Neural progenitor cell (in vitro differentiated cells): Measurements from ENCODE around the gene SCYGR1. TPM values are rescaled to one million over a fixed set of nuclear protein-coding genes. Genes with fewer than 3 reads are reported as not detected.

Experiments used
- DNase-seq: peaks from one replicate; pipeline ENCODE4 v3.0.0-alpha.2; 2016; ENCODE audit warnings: low spot score
- H2AFZ ChIP-seq: fragments of 200-600 bp; sonication (generic); replicated peaks from 2 replicates; pipeline ENCODE4 v1.6.1; 2016; ENCODE audit warnings: antibody characterized with exemption
- H3F3A ChIP-seq: fragments of 200-600 bp; sonication (generic); 2 replicates; pipeline ENCODE4 v1.6.1; 2016; ENCODE audit warnings: antibody characterized with exemption, low read depth
- H3K27ac ChIP-seq: fragments of 200-600 bp; sonication (generic); 2 replicates; pipeline ENCODE4 v1.5.1; 2016; ENCODE audit warnings: mild to moderate bottlenecking
- H3K27me3 ChIP-seq: fragments of 200-600 bp; sonication (generic); 2 replicates; pipeline ENCODE4 v1.6.1; 2016; ENCODE audit warnings: mild to moderate bottlenecking, moderate library complexity
- H3K36me3 ChIP-seq: fragments of 200-600 bp; sonication (generic); 2 replicates; pipeline ENCODE4 v1.5.1; 2016
- H3K4me1 ChIP-seq: fragments of 200-600 bp; sonication (generic); 2 replicates; pipeline ENCODE4 v1.6.1; 2016; ENCODE audit warnings: mixed run types
- H3K4me2 ChIP-seq: fragments of 200-600 bp; sonication (generic); 2 replicates; pipeline ENCODE4 v1.6.1; 2016
- H3K4me3 ChIP-seq: fragments of 200-600 bp; sonication (generic); 2 replicates; pipeline ENCODE4 v1.5.1; 2016
- H3K79me2 ChIP-seq: fragments of 200-600 bp; sonication (generic); 2 replicates; pipeline ENCODE4 v1.6.1; 2016; ENCODE audit warnings: low read depth
- H3K9ac ChIP-seq: fragments of 200-600 bp; sonication (generic); 2 replicates; pipeline ENCODE4 v1.6.1; 2016
- H3K9me3 ChIP-seq: fragments of 200-600 bp; sonication (generic); 2 replicates; pipeline ENCODE4 v1.5.1; 2016; ENCODE audit warnings: low read depth
- H4K20me1 ChIP-seq: fragments of 200-600 bp; sonication (generic); 2 replicates; pipeline ENCODE4 v1.6.1; 2016; ENCODE audit warnings: low read depth
- H3K27ac Mint-ChIP-seq: 3 replicates; pipeline ENCODE4 v1.8.0; 2021; ENCODE audit warnings: mixed read lengths
- H3K27me3 Mint-ChIP-seq: 2 replicates; pipeline ENCODE4 v1.8.0; 2022; ENCODE audit warnings: low read depth, mild to moderate bottlenecking, inconsistent platforms, moderate library complexity, mixed read lengths; ENCODE audit not compliant: insufficient read depth
- H3K36me3 Mint-ChIP-seq: 3 replicates; pipeline ENCODE4 v1.8.0; 2021; ENCODE audit warnings: mixed read lengths
- H3K4me1 Mint-ChIP-seq: 3 replicates; pipeline ENCODE4 v1.8.0; 2021; ENCODE audit warnings: mixed read lengths
- H3K4me3 Mint-ChIP-seq: 3 replicates; pipeline ENCODE4 v1.8.0; 2021; ENCODE audit warnings: mild to moderate bottlenecking, moderate library complexity, mixed read lengths
- H3K9me3 Mint-ChIP-seq: 3 replicates; pipeline ENCODE4 v1.8.0; 2020; ENCODE audit warnings: mixed read lengths
- EZH2 ChIP-seq: fragments of 200-600 bp; sonication (generic); IDR thresholded peaks from 2 replicates; pipeline ENCODE4 v1.6.1; 2017; ENCODE audit warnings: antibody characterized with exemption, mild to moderate bottlenecking, moderate library complexity
- EZH2phosphoT487 ChIP-seq: fragments of 200-600 bp; sonication (generic); IDR thresholded peaks from 2 replicates; pipeline ENCODE4 v1.6.1; 2017; ENCODE audit warnings: antibody characterized with exemption
- total RNA-seq: library from RNA; depleted of rRNA; stranded (reverse); fragments of >200 nt; gene quantifications from 2 replicates; pipeline ENCODE4 v1.2.3, GENCODE V29; 2015; ENCODE audit warnings: low replicate concordance
- TF ChIP-seq, protein P1 (sequence below): fragments of 200-600 bp; sonication (generic); IDR thresholded peaks from 2 replicates; pipeline ENCODE4 v1.5.1; 2017; ENCODE audit warnings: antibody characterized with exemption, mild to moderate bottlenecking

SCYGR1 gene
- total RNA-seq, 1 donor from 2014 or later, result not detected

DNA sequence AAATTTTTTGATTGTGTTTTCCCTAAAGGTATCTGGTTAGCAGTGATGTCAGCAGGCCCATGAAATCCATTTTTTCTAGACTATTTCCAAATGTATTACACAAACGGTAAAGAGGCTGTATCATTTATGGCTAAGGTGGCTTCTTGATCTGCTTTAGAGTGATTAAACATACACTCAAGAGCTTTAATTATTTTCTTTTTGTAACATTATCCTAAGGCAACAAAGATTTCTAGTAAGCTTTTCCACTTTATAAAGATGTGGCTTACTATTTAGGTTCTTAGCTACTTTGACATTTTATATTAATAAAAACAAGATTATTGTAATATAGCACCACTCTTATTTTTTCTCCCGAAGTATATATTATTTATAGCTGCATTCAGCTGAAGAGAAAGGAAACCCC is 46.2 kb downstream of the SCYGR1 start:
- no peaks in the 10 kb centered on the region for H3K27me3 Mint-ChIP-seq
- H3K79me2 ChIP-seq, result no peaks in the 10 kb centered on the region
- no peak for DNase-seq
- peaks cover 22% of the 10 kb centered on the region for H3K36me3 ChIP-seq
- H3K4me2 ChIP-seq, result no peak overlapping the region
- H3K9me3 Mint-ChIP-seq, result no peaks in the 10 kb centered on the region
- H4K20me1 ChIP-seq, result no peaks in the 10 kb centered on the region
- TF ChIP-seq EZH2 (no peak), EZH2phosphoT487 (no peak)
- TF ChIP-seq, protein P1, sequence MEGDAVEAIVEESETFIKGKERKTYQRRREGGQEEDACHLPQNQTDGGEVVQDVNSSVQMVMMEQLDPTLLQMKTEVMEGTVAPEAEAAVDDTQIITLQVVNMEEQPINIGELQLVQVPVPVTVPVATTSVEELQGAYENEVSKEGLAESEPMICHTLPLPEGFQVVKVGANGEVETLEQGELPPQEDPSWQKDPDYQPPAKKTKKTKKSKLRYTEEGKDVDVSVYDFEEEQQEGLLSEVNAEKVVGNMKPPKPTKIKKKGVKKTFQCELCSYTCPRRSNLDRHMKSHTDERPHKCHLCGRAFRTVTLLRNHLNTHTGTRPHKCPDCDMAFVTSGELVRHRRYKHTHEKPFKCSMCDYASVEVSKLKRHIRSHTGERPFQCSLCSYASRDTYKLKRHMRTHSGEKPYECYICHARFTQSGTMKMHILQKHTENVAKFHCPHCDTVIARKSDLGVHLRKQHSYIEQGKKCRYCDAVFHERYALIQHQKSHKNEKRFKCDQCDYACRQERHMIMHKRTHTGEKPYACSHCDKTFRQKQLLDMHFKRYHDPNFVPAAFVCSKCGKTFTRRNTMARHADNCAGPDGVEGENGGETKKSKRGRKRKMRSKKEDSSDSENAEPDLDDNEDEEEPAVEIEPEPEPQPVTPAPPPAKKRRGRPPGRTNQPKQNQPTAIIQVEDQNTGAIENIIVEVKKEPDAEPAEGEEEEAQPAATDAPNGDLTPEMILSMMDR, result no peak
- no peak overlapping the region for H2AFZ ChIP-seq
- peaks cover 3% of the 10 kb centered on the region for H3K36me3 Mint-ChIP-seq
- H3K27ac Mint-ChIP-seq, result no peak overlapping the region
- no peak overlapping the region for H3K9ac ChIP-seq
- H3K4me1 Mint-ChIP-seq, result no peaks in the 10 kb centered on the region
- H3K27ac ChIP-seq, result no peak overlapping the region
- H3K4me3 Mint-ChIP-seq, result no peak overlapping the region
- H3K27me3 ChIP-seq, result no peaks in the 10 kb centered on the region
- H3K9me3 ChIP-seq, result no peaks in the 10 kb centered on the region
- no peaks in the 10 kb centered on the region for H3F3A ChIP-seq
- H3K4me3 ChIP-seq, result no peak overlapping the region
- no peaks in the 10 kb centered on the region for H3K4me1 ChIP-seq

DNA sequence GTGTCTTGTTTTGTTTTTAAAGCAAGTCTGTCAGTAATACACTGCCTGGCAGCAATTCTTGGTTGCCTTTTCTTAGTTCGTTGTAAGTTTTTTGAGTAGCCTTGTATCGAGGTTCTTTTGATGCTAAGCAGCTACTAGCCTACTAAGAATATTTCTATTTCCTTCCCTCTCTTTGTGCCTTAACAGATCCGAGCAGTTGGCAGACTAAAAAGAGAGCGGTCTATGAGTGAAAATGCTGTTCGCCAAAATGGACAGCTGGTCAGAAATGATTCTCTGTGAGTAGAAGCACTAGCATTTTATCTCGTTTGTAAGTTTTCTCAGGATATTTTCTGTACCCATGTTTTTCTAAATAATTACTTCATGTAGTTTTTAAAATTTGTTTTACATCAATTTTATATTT is 47.6 kb downstream of the SCYGR1 start:
- Mint-ChIP-seq H3K27ac (no peak overlapping the region), H3K27me3 (no peaks in the 10 kb centered on the region), H3K9me3 (no peaks in the 10 kb centered on the region), H3K4me1 (no peaks in the 10 kb centered on the region), H3K36me3 (peaks cover 15% of the 10 kb centered on the region), H3K4me3 (no peak overlapping the region)
- Histone ChIP-seq H3K27ac (no peak overlapping the region), H3K79me2 (no peaks in the 10 kb centered on the region), H3K27me3 (no peaks in the 10 kb centered on the region), H4K20me1 (no peaks in the 10 kb centered on the region), H3K4me3 (no peak overlapping the region), H3K9ac (no peak overlapping the region), H3F3A (no peaks in the 10 kb centered on the region), H3K4me2 (no peak overlapping the region), H3K36me3 (peaks cover 22% of the 10 kb centered on the region), H3K4me1 (no peaks in the 10 kb centered on the region), H2AFZ (no peak overlapping the region), H3K9me3 (no peaks in the 10 kb centered on the region)
- no peak for DNase-seq
- TF ChIP-seq EZH2 (no peak), EZH2phosphoT487 (no peak)
- TF ChIP-seq, protein P1, result no peak

DNA sequence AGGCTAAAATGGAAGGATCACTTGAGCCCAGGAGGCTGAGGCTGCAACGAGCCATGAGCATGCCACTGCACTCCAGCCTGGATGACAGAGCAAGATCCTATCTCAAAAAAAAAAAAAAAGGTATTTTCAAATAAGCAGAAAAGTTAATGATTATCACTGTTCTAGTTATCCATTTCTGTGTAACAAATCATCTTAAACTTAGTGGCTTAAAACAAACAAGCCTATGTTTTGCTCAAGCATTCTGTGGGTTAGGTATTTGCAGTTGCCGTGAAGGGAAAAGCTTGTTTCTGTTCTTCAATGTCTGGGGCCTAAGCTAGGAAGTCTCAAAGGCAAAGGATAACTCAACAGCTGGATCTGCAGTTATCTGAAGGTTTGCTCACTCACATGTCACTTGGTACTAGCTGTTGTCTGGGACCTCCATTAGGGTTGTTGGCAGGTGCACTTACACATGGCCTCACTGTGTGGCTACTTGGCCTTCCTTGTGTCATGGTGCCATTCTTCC is 48.6 kb downstream of the SCYGR1 start:
- Histone ChIP-seq H2AFZ (no peak overlapping the region), H3K27me3 (no peaks in the 10 kb centered on the region), H3K4me3 (no peak overlapping the region), H3K4me1 (no peaks in the 10 kb centered on the region), H3F3A (no peaks in the 10 kb centered on the region), H3K27ac (no peak overlapping the region), H3K9me3 (no peaks in the 10 kb centered on the region), H3K79me2 (no peaks in the 10 kb centered on the region), H3K4me2 (no peak overlapping the region), H3K36me3 (peaks cover 22% of the 10 kb centered on the region), H4K20me1 (no peaks in the 10 kb centered on the region), H3K9ac (no peak overlapping the region)
- TF ChIP-seq, protein P1, result no peak
- TF ChIP-seq EZH2, result no peak
- no peak for TF ChIP-seq EZH2phosphoT487
- no peak overlapping the region for H3K4me3 Mint-ChIP-seq
- H3K27ac Mint-ChIP-seq, result no peak overlapping the region
- H3K4me1 Mint-ChIP-seq, result no peaks in the 10 kb centered on the region
- no peaks in the 10 kb centered on the region for H3K9me3 Mint-ChIP-seq
- H3K27me3 Mint-ChIP-seq, result no peaks in the 10 kb centered on the region
- peaks cover 19% of the 10 kb centered on the region for H3K36me3 Mint-ChIP-seq
- no peak for DNase-seq

Other genes starting within 250 kb of the SCYGR1 start
- 0.60 and 0.62 TPM in 2 replicates for gene COL4A4, start 223.7 kb downstream of the SCYGR1 start, total RNA-seq
- not detected in 2 replicates for gene COL4A3, start 223.3 kb downstream of the SCYGR1 start, total RNA-seq
- 118 and 159 TPM in 2 replicates for gene MFF, start 62.7 kb downstream of the SCYGR1 start, total RNA-seq
- gene TM4SF20, start 8.6 kb downstream of the SCYGR1 start, total RNA-seq, result not detected in 2 replicates
- 84.8 and 96.4 TPM in 2 replicates for gene AGFG1, start 84.2 kb upstream of the SCYGR1 start, total RNA-seq
- not detected in 2 replicates for gene SCYGR2, start 210.9 kb upstream of the SCYGR1 start, total RNA-seq
- not detected in 2 replicates for gene SCYGR3, start 226.9 kb upstream of the SCYGR1 start, total RNA-seq
- not detected in 2 replicates for gene SCYGR4, start 229.5 kb upstream of the SCYGR1 start, total RNA-seq